ENCODE results near the gene C12orf57. TPM values are rescaled to one million over a fixed set of nuclear protein-coding genes. Genes with fewer than 3 reads are reported as not detected.
A peak's percentile ranks its signal among the peaks of the same experiment; 100 is the strongest.

C12orf57 gene
- total and polyA plus RNA-seq, 2 of the 13 experiments (the other 11 are each of a cell fraction or from before 2014, with no cell fraction given) = 84.0 to 287 TPM

- TF ChIP-seq MIER2 (CRISPR knock-in tag; IDR thresholded peaks at IDR 0.05) (0 out of 2 replicates have a peak, but pooled peaks have one; percentile 27), ZBTB25 (CRISPR knock-in tag; IDR thresholded peaks at IDR 0.05) (peak; percentile 65), NR2C2 (CRISPR knock-in tag; IDR thresholded peaks at IDR 0.05; ENCODE audit: borderline replicate concordance) (peak; percentile 19; the same call in 1 of the 2 replicates), SRSF1 (optimal IDR thresholded peaks at IDR 0.05; ENCODE audit: low read depth, low read length) (peak; percentile 61), STAT6 (CRISPR knock-in tag; IDR thresholded peaks at IDR 0.05; ENCODE audit: borderline replicate concordance) (no peak), POLR2AphosphoS5 (IDR thresholded peaks at IDR 0.05; ENCODE audit: low read depth, low read length) (peak; percentile 89), MTA1 (CRISPR knock-in tag; IDR thresholded peaks at IDR 0.05; ENCODE audit: borderline replicate concordance) (0 out of 2 replicates have a peak, but pooled peaks have one; percentile 12), GATAD2A (CRISPR knock-in tag; IDR thresholded peaks at IDR 0.05) (peak; percentile 47; the same call in 1 of the 2 replicates), E2F5 (CRISPR knock-in tag; conservative IDR thresholded peaks at IDR 0.05) (0 out of 2 replicates have a peak, but pooled peaks have one; percentile 30), RBM39 (IDR thresholded peaks at IDR 0.05; ENCODE audit: low read depth, low read length, poor library complexity, severe bottlenecking) (peak; percentile 78), MED13 (CRISPR knock-in tag; IDR thresholded peaks at IDR 0.05) (0 out of 2 replicates have a peak, but pooled peaks have one; percentile 30), ZNF609 (CRISPR knock-in tag; IDR thresholded peaks at IDR 0.05; ENCODE audit: borderline replicate concordance) (peak; percentile 34; the same call in 1 of the 2 replicates), ATF7-NPFF (CRISPR knock-in tag; IDR thresholded peaks at IDR 0.05; ENCODE audit: low read depth) (0 out of 2 replicates have a peak, but pooled peaks have one; percentile 53), FOSL2 (CRISPR knock-in tag; IDR thresholded peaks at IDR 0.05) (0 out of 2 replicates have a peak, but pooled peaks have one; percentile 39), ZNF772 (CRISPR knock-in tag; IDR thresholded peaks at IDR 0.05) (peak; percentile 39), THRA (CRISPR knock-in tag; IDR thresholded peaks at IDR 0.05; ENCODE audit: borderline replicate concordance) (0 out of 2 replicates have a peak, but pooled peaks have one; percentile 37)
Observed at GRCh38 chr12:6946033-6946919, 2.5 kb downstream of the C12orf57 start (continued).
